IMR-90 (cell line): Measurements from ENCODE around the gene PPARGC1A. TPM values are rescaled to one million over a fixed set of nuclear protein-coding genes. Genes with fewer than 3 reads are reported as not detected.

Experiments
- ATAC-seq: fragments of 200-7000 bp; cut with Tn5 transposase; 2 replicates; pipeline ENCODE4 v1.9.1; 2020; ENCODE audit warnings: low read depth, mild to moderate bottlenecking, moderate library complexity
- BruUV-seq: library from RNA; stranded (reverse); fragments of 400-500 nt; replicated peaks from 2 replicates; lab custom pipeline; 2021; lab: Mats Ljungman, UMichigan
- CTCF ChIA-PET: fragments of 300-600 bp; formaldehyde crosslinking; extraction: SDS; loops from one replicate; lab custom pipeline; 2021; ENCODE audit warnings: antibody characterized with exemption; lab: Yijun Ruan, JAX
- POLR2A ChIA-PET: fragments of 300-600 bp; sonication (Branson Sonifier 250); formaldehyde crosslinking; loops from one replicate; lab custom pipeline; 2022; ENCODE audit warnings: antibody characterized with exemption; ENCODE audit not compliant: unreplicated experiment; lab: Charles Lee
- DNase-seq: peaks from one replicate; pipeline ENCODE4 v3.0.0; 2013
- H2AFZ ChIP-seq: replicated peaks from 2 replicates; pipeline ENCODE3; 2013; ENCODE audit warnings: low read length, mild to moderate bottlenecking; ENCODE audit not compliant: poor library complexity
- H2AK5ac ChIP-seq: 2 replicates; pipeline ENCODE4 v1.6.1; 2013; ENCODE audit warnings: low read depth, low read length, inconsistent platforms
- H2AK9ac ChIP-seq: replicated peaks from 2 replicates; pipeline ENCODE3; 2013; ENCODE audit warnings: mild to moderate bottlenecking, low read depth, low read length, moderate library complexity; ENCODE audit not compliant: poor library complexity
- H2BK120ac ChIP-seq: 2 replicates; pipeline ENCODE4 v1.6.1; 2013; ENCODE audit warnings: low read depth, low read length, inconsistent platforms
- H2BK15ac ChIP-seq: 3 replicates; pipeline ENCODE4 v1.6.1; 2013; ENCODE audit warnings: low read depth, low read length, inconsistent platforms
- H2BK20ac ChIP-seq: 2 replicates; pipeline ENCODE4 v1.6.1; 2013; ENCODE audit warnings: low read depth, mild to moderate bottlenecking, inconsistent platforms, low read length, moderate library complexity
- H2BK5ac ChIP-seq: 2 replicates; pipeline ENCODE4 v1.6.1; 2013; ENCODE audit warnings: mild to moderate bottlenecking, low read depth, low read length, inconsistent platforms; ENCODE audit not compliant: poor library complexity, severe bottlenecking
- H3K14ac ChIP-seq: replicated peaks from 2 replicates; pipeline ENCODE4 v1.6.1; 2013; ENCODE audit warnings: low read depth, low read length, inconsistent platforms
- H3K18ac ChIP-seq: 2 replicates; pipeline ENCODE4 v1.6.1; 2013; ENCODE audit warnings: low read depth, low read length, control low read depth
- H3K23ac ChIP-seq: 2 replicates; pipeline ENCODE4 v1.6.1; 2013; ENCODE audit warnings: low read depth, low read length, inconsistent platforms
- H3K27ac ChIP-seq: 2 replicates; pipeline ENCODE4 v1.5.1; 2013; ENCODE audit warnings: mild to moderate bottlenecking, control low read depth, low read length; ENCODE audit not compliant: insufficient read depth
- H3K27me3 ChIP-seq: 2 replicates; pipeline ENCODE4 v1.6.1; 2013; ENCODE audit warnings: low read length; ENCODE audit not compliant: control insufficient read depth, insufficient read depth
- H3K36me3 ChIP-seq: 2 replicates; pipeline ENCODE4 v1.6.1; 2013; ENCODE audit warnings: low read length, mixed read lengths; ENCODE audit not compliant: control insufficient read depth, insufficient read depth
- H3K4ac ChIP-seq: 2 replicates; pipeline ENCODE4 v1.6.1; 2013; ENCODE audit warnings: low read depth, low read length, inconsistent platforms
- H3K4me1 ChIP-seq: 2 replicates; pipeline ENCODE4 v1.6.1; 2013; ENCODE audit warnings: low read length, mixed read lengths; ENCODE audit not compliant: control insufficient read depth, insufficient read depth
- H3K4me2 ChIP-seq: 2 replicates; pipeline ENCODE4 v1.6.1; 2013; ENCODE audit warnings: low read depth, mild to moderate bottlenecking, control low read depth, low read length, moderate library complexity
- H3K4me3 ChIP-seq: 2 replicates; pipeline ENCODE4 v1.5.1; 2013; ENCODE audit warnings: low read depth, mild to moderate bottlenecking, control low read depth, low read length, moderate library complexity; ENCODE audit not compliant: insufficient read depth
- H3K56ac ChIP-seq: 2 replicates; pipeline ENCODE4 v1.6.1; 2013; ENCODE audit warnings: low read length, inconsistent platforms; ENCODE audit not compliant: insufficient read depth; ENCODE audit errors: extremely low read depth
- H3K79me1 ChIP-seq, 2 experiments: 2 replicates each; pipeline ENCODE4 v1.6.1; 2013; ENCODE audit warnings: low read length in 2 of 2, inconsistent platforms in 1 of 2, low read depth in 1 of 2
- H3K9ac ChIP-seq: 2 replicates; pipeline ENCODE4 v1.6.1; 2013; ENCODE audit warnings: low read depth, low read length, control low read depth
- H3K9me1 ChIP-seq: 2 replicates; pipeline ENCODE4 v1.6.1; 2013; ENCODE audit warnings: low read length, inconsistent platforms; ENCODE audit not compliant: insufficient read depth
- H3K9me3 ChIP-seq: 2 replicates; pipeline ENCODE4 v1.6.1; 2013; ENCODE audit warnings: low read length; ENCODE audit not compliant: control insufficient read depth, insufficient read depth
- H4K20me1 ChIP-seq: 2 replicates; pipeline ENCODE4 v1.6.1; 2013; ENCODE audit warnings: low read length, inconsistent platforms; ENCODE audit not compliant: insufficient read depth
- H4K5ac ChIP-seq: 2 replicates; pipeline ENCODE4 v1.6.1; 2013; ENCODE audit warnings: mild to moderate bottlenecking, low read depth, low read length, control low read depth
- H4K8ac ChIP-seq, 2 experiments: 2 replicates each; pipeline ENCODE4 v1.6.1; 2013; ENCODE audit warnings: low read depth in 2 of 2, low read length in 2 of 2, control low read depth in 1 of 2, inconsistent platforms in 1 of 2
- H4K91ac ChIP-seq: 2 replicates; pipeline ENCODE4 v1.6.1; 2013; ENCODE audit warnings: low read depth, low read length, inconsistent platforms; ENCODE audit not compliant: insufficient read depth
- BHLHE40 ChIP-seq: fragments of 150-350 bp; IDR thresholded peaks from 2 replicates; pipeline ENCODE4 v1.6.1; 2016; ENCODE audit warnings: mild to moderate bottlenecking, low read depth, low read length
- CEBPB ChIP-seq: IDR thresholded peaks from 2 replicates; pipeline ENCODE4 v1.6.1; 2012; ENCODE audit warnings: low read depth, low read length, improper control_type of control experiment
- FOS ChIP-seq: fragments of 150-350 bp; IDR thresholded peaks from 2 replicates; pipeline ENCODE4 v1.6.1; 2016; ENCODE audit warnings: low read depth, low read length
- MAFK ChIP-seq: IDR thresholded peaks from 2 replicates; pipeline ENCODE4 v1.6.1; 2012; ENCODE audit warnings: low read depth, low read length, improper control_type of control experiment
- MAZ ChIP-seq: IDR thresholded peaks from 2 replicates; pipeline ENCODE4 v1.6.1; 2012; ENCODE audit warnings: low read depth, mild to moderate bottlenecking, low read length, improper control_type of control experiment, moderate library complexity, borderline replicate concordance
- MXI1 ChIP-seq: IDR thresholded peaks from 2 replicates; pipeline ENCODE4 v1.6.1; 2012; ENCODE audit warnings: low read depth, mild to moderate bottlenecking, low read length, moderate library complexity, borderline replicate concordance
- RAD21 ChIP-seq: IDR thresholded peaks from 2 replicates; pipeline ENCODE4 v1.6.1; 2012; ENCODE audit warnings: low read length, improper control_type of control experiment
- RCOR1 ChIP-seq: IDR thresholded peaks from 2 replicates; pipeline ENCODE4 v1.6.1; 2012; ENCODE audit warnings: mild to moderate bottlenecking, low read length, improper control_type of control experiment; ENCODE audit not compliant: insufficient replicate concordance
- RFX5 ChIP-seq: IDR thresholded peaks from 2 replicates; pipeline ENCODE4 v1.8.0; 2012; ENCODE audit warnings: low read depth, mild to moderate bottlenecking, low read length, moderate library complexity
- SMC3 ChIP-seq: fragments of 150-350 bp; IDR thresholded peaks from 2 replicates; pipeline ENCODE4 v1.6.1; 2016; ENCODE audit warnings: low read depth, mild to moderate bottlenecking, antibody characterized with exemption, low read length, moderate library complexity
- WGBS, 2 experiments: methylation state at CpG; one replicate each; pipeline versions ENCODE4 v1.1.5 to v1.1.7; 2013; ENCODE audit warnings: missing lambda C conversion rate in 2 of 2; ENCODE audit not compliant: insufficient read length in 1 of 2; ENCODE audit errors: extremely low coverage in 2 of 2; 5-methylcytosine and 5-hydroxymethylcytosine counted together
- dilution Hi-C: fragments of 300-500 bp; cut with HindIII; formaldehyde crosslinking; loops from one replicate; pipeline ENCODE4 v1.14.3; 2018; ENCODE audit warnings: low sequenced_read_pairs; ENCODE audit not compliant: unreplicated experiment
- in situ Hi-C: fragments of 300-500 bp; cut with MboI; formaldehyde crosslinking; loops from 3 replicates; pipeline ENCODE4 v1.14.3; 2019; ENCODE audit warnings: low sequenced_read_pairs, inconsistent platforms, mixed read lengths
- intact Hi-C: fragments of 100-400 bp; cut with micrococcal nuclease; formaldehyde crosslinking; loops from 2 replicates; pipeline ENCODE4 v1.10.0; 2022
- polyA plus RNA-seq, 3 experiments: library from polyadenylated mRNA; depleted of rRNA; stranded (reverse); fragments of >200 nt; gene quantifications; 2 replicates each; pipeline ENCODE4 v1.2.3, GENCODE V29; 2012; ENCODE audit warnings: low replicate concordance in 1 of 3
- total RNA-seq: library from RNA; depleted of rRNA; stranded (reverse); fragments of >200 nt; gene quantifications from 2 replicates; pipeline ENCODE4 v1.2.3, GENCODE V29; 2012
- TF ChIP-seq, protein P1 (sequence below): fragments of 150-350 bp; IDR thresholded peaks from 2 replicates; pipeline ENCODE4 v1.6.1; 2017; ENCODE audit warnings: mild to moderate bottlenecking, antibody characterized with exemption, low read length, low read depth
- TF ChIP-seq, protein P2 (sequence below): fragments of 150-350 bp; IDR thresholded peaks from 2 replicates; pipeline ENCODE4 v1.6.1; 2016; ENCODE audit warnings: low read depth, mild to moderate bottlenecking, low read length, moderate library complexity, borderline replicate concordance
- TF ChIP-seq, protein P3 (sequence below): conservative IDR thresholded peaks from 2 replicates; pipeline ENCODE4 v1.5.1; 2012; ENCODE audit warnings: mild to moderate bottlenecking, low read depth, low read length, improper control_type of control experiment

The PPARGC1A gene
- total and polyA plus RNA-seq, 2 of the 4 experiments (the other 2 are of a cell fraction): under 0.01 to 0.03 TPM

DNA sequence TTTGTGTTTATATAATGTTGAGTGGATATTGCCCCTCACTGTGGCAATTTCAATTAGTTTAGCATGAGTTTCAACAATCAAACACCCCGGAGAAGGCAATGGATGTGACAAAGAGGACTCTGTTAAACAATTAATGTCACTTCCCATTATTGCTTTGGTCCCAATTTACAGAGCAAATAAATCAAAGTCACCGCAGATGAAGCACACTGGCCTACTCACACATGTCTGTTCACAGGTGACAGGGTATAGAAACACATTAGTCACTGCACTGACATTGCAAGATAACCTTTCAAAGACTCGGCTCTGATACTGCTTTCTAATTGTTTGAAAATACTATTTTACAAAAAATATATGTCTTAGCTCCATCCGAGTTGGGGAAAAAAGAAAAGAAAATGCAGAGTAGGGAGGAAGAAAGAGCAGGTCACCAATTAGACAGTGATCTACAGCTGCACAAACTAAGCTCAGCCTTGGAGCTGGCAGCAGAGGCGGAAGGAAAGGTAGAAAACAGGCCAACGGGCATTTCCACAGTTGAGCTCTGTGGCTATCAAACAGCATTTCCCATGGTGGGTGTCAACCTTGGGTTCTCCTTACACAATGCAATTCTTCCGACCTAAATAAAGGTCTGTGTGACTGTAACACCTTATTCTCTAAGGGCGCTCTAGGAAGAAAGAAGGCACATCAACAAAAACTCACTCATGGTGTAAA is 53.9 kb downstream of the PPARGC1A start:
- TF ChIP-seq MXI1 (no peak), RFX5 (no peak), SMC3 (no peak), MAZ (no peak), MAFK (no peak), BHLHE40 (no peak), CEBPB (no peak), RAD21 (no peak), FOS (no peak), RCOR1 (no peak)
- TF ChIP-seq, protein P1, sequence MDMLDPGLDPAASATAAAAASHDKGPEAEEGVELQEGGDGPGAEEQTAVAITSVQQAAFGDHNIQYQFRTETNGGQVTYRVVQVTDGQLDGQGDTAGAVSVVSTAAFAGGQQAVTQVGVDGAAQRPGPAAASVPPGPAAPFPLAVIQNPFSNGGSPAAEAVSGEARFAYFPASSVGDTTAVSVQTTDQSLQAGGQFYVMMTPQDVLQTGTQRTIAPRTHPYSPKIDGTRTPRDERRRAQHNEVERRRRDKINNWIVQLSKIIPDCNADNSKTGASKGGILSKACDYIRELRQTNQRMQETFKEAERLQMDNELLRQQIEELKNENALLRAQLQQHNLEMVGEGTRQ: no peak
- TF ChIP-seq, protein P2, sequence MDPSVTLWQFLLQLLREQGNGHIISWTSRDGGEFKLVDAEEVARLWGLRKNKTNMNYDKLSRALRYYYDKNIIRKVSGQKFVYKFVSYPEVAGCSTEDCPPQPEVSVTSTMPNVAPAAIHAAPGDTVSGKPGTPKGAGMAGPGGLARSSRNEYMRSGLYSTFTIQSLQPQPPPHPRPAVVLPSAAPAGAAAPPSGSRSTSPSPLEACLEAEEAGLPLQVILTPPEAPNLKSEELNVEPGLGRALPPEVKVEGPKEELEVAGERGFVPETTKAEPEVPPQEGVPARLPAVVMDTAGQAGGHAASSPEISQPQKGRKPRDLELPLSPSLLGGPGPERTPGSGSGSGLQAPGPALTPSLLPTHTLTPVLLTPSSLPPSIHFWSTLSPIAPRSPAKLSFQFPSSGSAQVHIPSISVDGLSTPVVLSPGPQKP: no peak
- TF ChIP-seq, protein P3, sequence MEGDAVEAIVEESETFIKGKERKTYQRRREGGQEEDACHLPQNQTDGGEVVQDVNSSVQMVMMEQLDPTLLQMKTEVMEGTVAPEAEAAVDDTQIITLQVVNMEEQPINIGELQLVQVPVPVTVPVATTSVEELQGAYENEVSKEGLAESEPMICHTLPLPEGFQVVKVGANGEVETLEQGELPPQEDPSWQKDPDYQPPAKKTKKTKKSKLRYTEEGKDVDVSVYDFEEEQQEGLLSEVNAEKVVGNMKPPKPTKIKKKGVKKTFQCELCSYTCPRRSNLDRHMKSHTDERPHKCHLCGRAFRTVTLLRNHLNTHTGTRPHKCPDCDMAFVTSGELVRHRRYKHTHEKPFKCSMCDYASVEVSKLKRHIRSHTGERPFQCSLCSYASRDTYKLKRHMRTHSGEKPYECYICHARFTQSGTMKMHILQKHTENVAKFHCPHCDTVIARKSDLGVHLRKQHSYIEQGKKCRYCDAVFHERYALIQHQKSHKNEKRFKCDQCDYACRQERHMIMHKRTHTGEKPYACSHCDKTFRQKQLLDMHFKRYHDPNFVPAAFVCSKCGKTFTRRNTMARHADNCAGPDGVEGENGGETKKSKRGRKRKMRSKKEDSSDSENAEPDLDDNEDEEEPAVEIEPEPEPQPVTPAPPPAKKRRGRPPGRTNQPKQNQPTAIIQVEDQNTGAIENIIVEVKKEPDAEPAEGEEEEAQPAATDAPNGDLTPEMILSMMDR: no peak
- Histone ChIP-seq H3K9me3 (no peaks in the 10 kb centered on the region), H3K9ac (no peak overlapping the region), H3K36me3 (no peaks in the 10 kb centered on the region), H3K4me2 (no peak overlapping the region), H3K27ac (no peak overlapping the region), H2AFZ (no peak overlapping the region), H2BK15ac (no peak overlapping the region), H3K4me1 (no peaks in the 10 kb centered on the region), H3K9me1 (no peaks in the 10 kb centered on the region), H4K5ac (no peak overlapping the region), H3K18ac (no peak overlapping the region), H2AK9ac (no peak overlapping the region), H2BK20ac (no peak overlapping the region), H3K56ac (no peak overlapping the region), H2BK5ac (no peak overlapping the region), H3K4ac (no peak overlapping the region), H3K27me3 (no peaks in the 10 kb centered on the region), H3K4me3 (no peak overlapping the region), H2BK120ac (no peak overlapping the region), H2AK5ac (no peak overlapping the region), H3K14ac (no peak overlapping the region), H4K91ac (no peak overlapping the region), H3K23ac (no peak overlapping the region), H3K79me1 (no peaks in the 10 kb centered on the region), H4K20me1 (no peaks in the 10 kb centered on the region), H4K8ac (no peak overlapping the region)
- WGBS, 2 experiments: 100% methylated on average over 1 of the region's 8 CpGs; no CpG with 5 or more reads in 1 of the 2 experiments
- no peak for DNase-seq
- ChIA-PET CTCF (no interaction called here), POLR2A (no interaction called here)
- BruUV-seq: no TSS peak
- ATAC-seq: no peak
- intact Hi-C loops: no loop called here
- in situ Hi-C loops: no loop called here
- dilution Hi-C loops: no loop called here
